AML-193 (cell line): ENCODE results near the gene FAM20B.

Experiments used
- DNase-seq, 2 experiments: peaks; one replicate each; lab custom pipeline; 2025; lab: John Stamatoyannopoulos, UW

Gene FAM20B

GRCh38 chr1:179048339-179049124, 22.8 kb downstream of the FAM20B start:
- no peak for DNase-seq

- DNase-seq: peak; percentile 22 to 31
Observed at GRCh38 chr1:179052776-179053175, 27.1 kb downstream of the FAM20B start.

GRCh38 chr1:179053486-179053885, 27.8 kb downstream of the FAM20B start:
- no peak for DNase-seq

GRCh38 chr1:179055937-179056336, 30.2 kb downstream of the FAM20B start:
- no peak for DNase-seq

GRCh38 chr1:179058487-179059483, 33.1 kb downstream of the FAM20B start:
- peak in 1 of 2 experiments; percentile 13 for DNase-seq

GRCh38 chr1:179061360-179062282, 35.9 kb downstream of the FAM20B start:
- no peak for DNase-seq

GRCh38 chr1:179066471-179066870, 40.8 kb downstream of the FAM20B start:
- no peak for DNase-seq

GRCh38 chr1:179077396-179077795, 51.7 kb downstream of the FAM20B start:
- DNase-seq: no peak

GRCh38 chr1:179079113-179079761, 53.5 kb downstream of the FAM20B start:
- DNase-seq: peak; percentile 76 to 79

- DNase-seq: no peak
Observed at GRCh38 chr1:179080866-179081686, 55.4 kb downstream of the FAM20B start.

- peak; percentile 82 to 89 for DNase-seq
Observed at GRCh38 chr1:179081687-179082332, 56.1 kb downstream of the FAM20B start, which contains the start of gene TOR3A. Gene TOR3A, plus strand, starts transcription at chr1:179082070. Its CDS starts 59 bp downstream, at chr1:179082129.

GRCh38 chr1:179082333-179082998, 56.8 kb downstream of the FAM20B start:
- peak in 1 of 2 experiments; percentile 15 for DNase-seq

GRCh38 chr1:179082999-179083335, 57.3 kb downstream of the FAM20B start:
- DNase-seq: peak; percentile 41 to 44

GRCh38 chr1:179083533-179083932, 57.8 kb downstream of the FAM20B start:
- DNase-seq: no peak

GRCh38 chr1:179087665-179088064, 62.0 kb downstream of the FAM20B start:
- DNase-seq: no peak

GRCh38 chr1:179089827-179090482, 64.3 kb downstream of the FAM20B start:
- no peak for DNase-seq

GRCh38 chr1:179090522-179090921, 64.8 kb downstream of the FAM20B start:
- DNase-seq: no peak

- DNase-seq: no peak
Observed at GRCh38 chr1:179090923-179091322, 65.2 kb downstream of the FAM20B start.
